H1 (cell line): ENCODE data around the gene CCDC24.

Experiments
- CHD2 ChIP-seq: IDR thresholded peaks from 2 replicates; pipeline ENCODE4 v1.6.1; 2012; ENCODE audit warnings: low read length, improper control_type of control experiment
- CTCF ChIP-seq, 3 experiments: IDR thresholded peaks; 1 replicate in 2 of 3; 2 replicates in 1 of 3; pipeline versions ENCODE4 v1.5.1 to v1.6.1; 2011; ENCODE audit warnings: low read length in 3 of 3, mild to moderate bottlenecking in 3 of 3, inconsistent platforms in 2 of 3, low read depth in 1 of 3, moderate library complexity in 1 of 3; ENCODE audit not compliant: insufficient read depth in 1 of 3; ENCODE audit errors: control extremely low read depth in 1 of 3
- EGR1 ChIP-seq: IDR thresholded peaks from 2 replicates; pipeline ENCODE4 v1.6.1; 2011; ENCODE audit warnings: low read depth, low read length, borderline replicate concordance
- EZH2 ChIP-seq: fragments of 200-600 bp; sonication (generic); IDR thresholded peaks from 2 replicates; pipeline ENCODE4 v1.7.1; 2012; ENCODE audit warnings: low read depth, mild to moderate bottlenecking, moderate library complexity, low read length, inconsistent platforms; ENCODE audit not compliant: severe bottlenecking
- GABPA ChIP-seq: IDR thresholded peaks from 2 replicates; pipeline ENCODE4 v1.6.1; 2011; ENCODE audit warnings: mild to moderate bottlenecking, low read length, moderate library complexity, borderline replicate concordance; ENCODE audit not compliant: insufficient read depth
- HDAC6 ChIP-seq: IDR thresholded peaks from one replicate; pipeline ENCODE4 v1.7.1; 2012; ENCODE audit warnings: low read depth, mild to moderate bottlenecking, inconsistent platforms, low read length, moderate library complexity
- JUN ChIP-seq: IDR thresholded peaks from 2 replicates; pipeline ENCODE4 v1.6.1; 2011; ENCODE audit warnings: low read depth, mild to moderate bottlenecking, improper control_type of control experiment, low read length
- POLR2A ChIP-seq, 2 experiments: IDR thresholded peaks; 1 replicate in 1 of 2; 2 replicates in 1 of 2; pipeline ENCODE4 v1.6.1; 2011; ENCODE audit warnings: low read depth in 2 of 2, low read length in 2 of 2, mild to moderate bottlenecking in 2 of 2; ENCODE audit errors: control extremely low read depth in 1 of 2
- TAF1 ChIP-seq: IDR thresholded peaks from 2 replicates; pipeline ENCODE4 v1.6.1; 2011; ENCODE audit warnings: mild to moderate bottlenecking, low read depth, low read length

- TF ChIP-seq GABPA (no peak), EGR1 (no peak), JUN (no peak), EZH2 (no peak), CTCF (IDR thresholded peaks at IDR 0.05; ENCODE audit: control extremely low read depth in 1 of 3, insufficient read depth in 1 of 3, low read depth in 1 of 3, low read length in 3 of 3) (no peak), CHD2 (no peak), TAF1 (no peak), POLR2A (IDR thresholded peaks at IDR 0.05; ENCODE audit: control extremely low read depth in 1 of 2, low read depth in 2 of 2, low read length in 2 of 2) (no peak), HDAC6 (no peak)
Observed at GRCh38 chr1:43963006-43963405, 28.4 kb upstream of the CCDC24 start.
